AG20443 (cell line): Measurements from ENCODE around the gene MAP1A.

Experiments used
- DNase-seq: peaks from one replicate; pipeline ENCODE4 v3.0.0; 2012; ENCODE audit warnings: low spot score, mixed read lengths

Gene MAP1A

GRCh38 chr15:43511012-43511885 lies 6.2 kb upstream of the MAP1A start:
- no peak for DNase-seq

GRCh38 chr15:43513550-43513949 lies 3.9 kb upstream of the MAP1A start:
- DNase-seq = no peak

GRCh38 chr15:43514241-43515057 lies 3.0 kb upstream of the MAP1A start:
- peak; percentile 58 for DNase-seq

GRCh38 chr15:43515741-43516140 lies 1.7 kb upstream of the MAP1A start:
- no peak for DNase-seq

- DNase-seq = peak; percentile 65
These were observed 1.2 kb upstream of the MAP1A start for GRCh38 chr15:43516185-43516584.

GRCh38 chr15:43516801-43517353 lies 531 bp upstream of the MAP1A start:
- peak; percentile 53 for DNase-seq

- peak; percentile 62 for DNase-seq
These were observed 871 bp downstream of the MAP1A start for GRCh38 chr15:43518197-43518761.

GRCh38 chr15:43519196-43519595 lies 1.8 kb downstream of the MAP1A start:
- no peak for DNase-seq

- no peak for DNase-seq
These were observed 2.7 kb downstream of the MAP1A start for GRCh38 chr15:43520138-43520537.

- no peak for DNase-seq
These were observed 4.0 kb downstream of the MAP1A start for GRCh38 chr15:43521419-43521818.

- no peak for DNase-seq
These were observed 4.8 kb downstream of the MAP1A start for GRCh38 chr15:43522247-43522646.

GRCh38 chr15:43523646-43524045 lies 6.2 kb downstream of the MAP1A start:
- no peak for DNase-seq

- DNase-seq = no peak
These were observed 6.9 kb downstream of the MAP1A start for GRCh38 chr15:43524254-43524845.

- DNase-seq = no peak
These were observed 7.7 kb downstream of the MAP1A start for GRCh38 chr15:43525131-43525530.

- DNase-seq = no peak
These were observed 9.0 kb downstream of the MAP1A start for GRCh38 chr15:43526261-43526930.

- DNase-seq = no peak
These were observed 9.8 kb downstream of the MAP1A start for GRCh38 chr15:43527016-43527801.

GRCh38 chr15:43527802-43528541 lies 10.6 kb downstream of the MAP1A start:
- no peak for DNase-seq

GRCh38 chr15:43528542-43529007 lies 11.2 kb downstream of the MAP1A start:
- no peak for DNase-seq

GRCh38 chr15:43529141-43529540 lies 11.7 kb downstream of the MAP1A start:
- no peak for DNase-seq
